GM12872 (cell line): ENCODE results near the gene CTTN.

ENCODE experiments used
- TF ChIP-seq, protein P1 (sequence below): IDR thresholded peaks from 3 replicates; pipeline ENCODE4 v1.5.1; 2011; ENCODE audit warnings: low read depth, mild to moderate bottlenecking, low read length, moderate library complexity; ENCODE audit not compliant: insufficient read depth

CTTN gene

DNA sequence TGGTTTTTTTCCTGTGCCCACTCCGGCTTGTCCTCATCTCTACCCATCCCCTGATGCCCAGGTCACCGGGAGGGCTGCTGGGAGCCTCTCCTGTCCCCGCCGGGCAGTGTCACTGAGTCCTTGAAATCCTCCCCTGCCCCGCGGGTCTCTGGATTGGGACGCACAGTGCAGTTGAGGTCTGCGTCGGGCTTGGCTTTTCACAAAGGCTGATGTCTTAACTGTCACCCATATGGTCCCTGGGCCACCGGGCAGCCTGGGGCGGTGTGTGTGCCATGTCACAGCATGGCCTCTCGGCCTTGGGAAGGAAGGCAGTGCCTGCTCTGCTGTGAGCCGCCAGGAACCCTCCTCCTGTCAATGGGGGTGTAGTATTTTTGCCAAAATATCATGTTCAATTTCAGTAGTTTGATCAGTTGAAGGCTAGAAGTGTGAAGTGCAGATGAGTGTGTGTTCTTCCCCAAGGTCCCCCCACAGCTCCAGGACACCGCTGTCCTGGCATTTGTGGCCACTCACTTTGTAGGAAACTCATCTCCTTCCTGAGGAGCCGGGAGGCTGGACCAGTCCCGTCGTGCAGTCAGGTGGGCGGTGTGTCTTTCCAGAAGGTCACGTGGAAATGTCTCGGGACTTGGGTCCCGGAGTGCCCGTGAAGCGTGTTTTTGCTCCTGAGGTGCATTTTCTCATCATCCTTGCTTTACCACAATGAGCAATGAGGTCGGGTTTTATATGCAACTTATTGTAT lies 37.6 kb downstream of the CTTN start:
- TF ChIP-seq, protein P1, sequence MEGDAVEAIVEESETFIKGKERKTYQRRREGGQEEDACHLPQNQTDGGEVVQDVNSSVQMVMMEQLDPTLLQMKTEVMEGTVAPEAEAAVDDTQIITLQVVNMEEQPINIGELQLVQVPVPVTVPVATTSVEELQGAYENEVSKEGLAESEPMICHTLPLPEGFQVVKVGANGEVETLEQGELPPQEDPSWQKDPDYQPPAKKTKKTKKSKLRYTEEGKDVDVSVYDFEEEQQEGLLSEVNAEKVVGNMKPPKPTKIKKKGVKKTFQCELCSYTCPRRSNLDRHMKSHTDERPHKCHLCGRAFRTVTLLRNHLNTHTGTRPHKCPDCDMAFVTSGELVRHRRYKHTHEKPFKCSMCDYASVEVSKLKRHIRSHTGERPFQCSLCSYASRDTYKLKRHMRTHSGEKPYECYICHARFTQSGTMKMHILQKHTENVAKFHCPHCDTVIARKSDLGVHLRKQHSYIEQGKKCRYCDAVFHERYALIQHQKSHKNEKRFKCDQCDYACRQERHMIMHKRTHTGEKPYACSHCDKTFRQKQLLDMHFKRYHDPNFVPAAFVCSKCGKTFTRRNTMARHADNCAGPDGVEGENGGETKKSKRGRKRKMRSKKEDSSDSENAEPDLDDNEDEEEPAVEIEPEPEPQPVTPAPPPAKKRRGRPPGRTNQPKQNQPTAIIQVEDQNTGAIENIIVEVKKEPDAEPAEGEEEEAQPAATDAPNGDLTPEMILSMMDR, result no peak

- TF ChIP-seq, protein P1, result no peak
Observed at GRCh38 chr11:70436501-70436860, 38.2 kb downstream of the CTTN start.

DNA sequence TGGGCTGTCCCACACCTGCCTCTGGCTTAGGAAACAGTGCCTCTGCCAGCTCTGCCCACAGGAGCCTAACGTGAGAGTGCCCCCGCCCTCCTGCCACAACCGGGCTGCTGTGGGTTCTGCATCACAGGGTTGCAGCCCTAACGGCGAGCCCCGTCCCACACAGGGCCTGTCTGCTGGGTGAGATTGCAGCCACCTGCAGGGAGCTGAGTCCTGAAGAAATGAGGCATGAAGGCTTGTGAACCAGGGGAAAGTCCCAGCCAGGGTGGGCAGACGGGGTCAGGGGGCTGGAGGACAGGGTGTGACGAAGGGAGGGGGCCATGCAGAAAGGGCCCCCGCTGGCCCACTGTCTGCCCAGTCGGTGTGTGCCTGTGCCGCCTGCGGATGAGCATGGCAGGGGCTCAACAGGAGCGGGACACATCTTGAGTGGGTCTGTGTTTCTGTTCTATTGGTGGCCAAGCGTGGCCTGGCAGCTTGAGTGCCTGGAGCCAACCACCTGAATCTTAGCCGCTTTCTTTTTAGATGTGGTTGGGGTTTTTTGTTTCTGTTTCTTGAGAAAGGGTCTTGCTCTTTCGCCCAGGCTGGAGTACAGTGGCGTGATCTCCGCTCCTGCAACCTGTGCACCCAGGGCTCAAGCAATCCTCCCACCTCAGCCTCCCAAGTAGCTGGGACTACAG lies 38.9 kb downstream of the CTTN start:
- TF ChIP-seq, protein P1, result no peak

GRCh38 chr11:70440206-70440605 lies 41.9 kb downstream of the CTTN start:
- TF ChIP-seq, protein P1, result no peak

GRCh38 chr11:70443773-70444030 lies 45.4 kb downstream of the CTTN start:
- TF ChIP-seq, protein P1, result no peak

- TF ChIP-seq, protein P1, result no peak
Observed at GRCh38 chr11:70445091-70445490, 46.8 kb downstream of the CTTN start.

GRCh38 chr11:70445605-70446004 lies 47.3 kb downstream of the CTTN start:
- TF ChIP-seq, protein P1, result no peak
